Stomach (tissue), 9 donors: ENCODE measurements around the gene SFI1. TPM values are rescaled to one million over a fixed set of nuclear protein-coding genes. Genes with fewer than 3 reads are reported as not detected.

Source experiments
- DNase-seq, 2 donors: peaks; one replicate each; pipeline versions ENCODE4 v3.0.0 to v3.0.0-alpha.2; 2013 to 2019
- H3K27ac ChIP-seq, 5 donors: fragments of 200-600 bp in 4 of 5; sonication (generic) in 4 of 5; one replicate each; pipeline ENCODE4 v1.5.1; 2013 to 2019; ENCODE audit warnings: mild to moderate bottlenecking in 1 of 5, moderate library complexity in 1 of 5
- H3K27me3 ChIP-seq, 3 donors: fragments of 200-600 bp; sonication (generic); one replicate each; pipeline ENCODE4 v1.5.1; 2017 to 2019; ENCODE audit warnings: mixed run types in 1 of 3
- H3K36me3 ChIP-seq, 4 donors: fragments of 200-600 bp; sonication (generic); 1 replicate in 3 of 4; 2 replicates in 1 of 4; pipeline ENCODE4 v1.5.1; 2016 to 2019
- H3K4me1 ChIP-seq, 4 donors: fragments of 200-600 bp; sonication (generic); one replicate each; pipeline ENCODE4 v1.5.1; 2016 to 2019
- H3K4me3 ChIP-seq, 4 donors: fragments of 200-600 bp; sonication (generic) in 3 of 4; one replicate each; pipeline ENCODE4 v1.5.1; 2016 to 2019; ENCODE audit warnings: mild to moderate bottlenecking in 1 of 4
- H3K9me3 ChIP-seq, 4 donors: fragments of 200-600 bp; sonication (generic); one replicate each; pipeline ENCODE4 v1.5.1; 2016 to 2019
- EP300 ChIP-seq: sonication (generic); formaldehyde crosslinking; IDR thresholded peaks from one replicate; pipeline ENCODE4 v1.6.1; 2017; ENCODE audit warnings: antibody characterized with exemption
- POLR2A ChIP-seq, 4 donors: fragments of 450-650 bp; IDR thresholded peaks; one replicate each; pipeline ENCODE4 v1.6.1; 2016; ENCODE audit warnings: antibody characterized with exemption in 4 of 4, control low read depth in 2 of 4, mild to moderate bottlenecking in 1 of 4, moderate library complexity in 1 of 4
- POLR2AphosphoS5 ChIP-seq, 3 donors: sonication (generic); formaldehyde crosslinking; IDR thresholded peaks; one replicate each; pipeline ENCODE4 v1.6.1; 2016; ENCODE audit warnings: antibody characterized with exemption in 3 of 3
- WGBS, 5 donors: extraction: QIAGEN DNeasy Blood & Tissue Kit in 3 of 5; methylation state at CpG; one replicate each; pipeline versions ENCODE4 v1.1.5 to v1.1.7; 2013 to 2018; 5-methylcytosine and 5-hydroxymethylcytosine counted together
- intact Hi-C: fragments of 100-400 bp; cut with DNase I; formaldehyde crosslinking; loops from one replicate; pipeline ENCODE4 v1.15.1; 2023; ENCODE audit warnings: low total_unique reads
- polyA plus RNA-seq, 3 donors: library from polyadenylated mRNA; stranded (reverse); fragments of 200-250 nt; gene quantifications; one replicate each; pipeline ENCODE4 v1.2.3, GENCODE V29; 2013
- total RNA-seq, 5 donors: library from RNA; depleted of rRNA; stranded (reverse); fragments of >200 nt; gene quantifications; one replicate each; pipeline versions ENCODE4 v1.1.0 to v1.2.3, GENCODE V29; 2014 to 2016
- TF ChIP-seq, protein P1 (sequence below), 7 experiments: fragments of 450-650 bp in 4 of 7; fragments of 200-600 bp in 3 of 7; sonication (generic) in 3 of 7; IDR thresholded peaks; one replicate each; pipeline ENCODE4 v1.5.1; 2016 to 2019; ENCODE audit warnings: antibody characterized with exemption in 7 of 7, control low read depth in 2 of 7, mild to moderate bottlenecking in 1 of 7
- donor health status: healthy with polysubstance abuse.
- donor health status: Bipolar disorder and iron deficiency.
- donor health status: healthy.

Gene SFI1
- total and polyA plus RNA-seq, 8 donors, result 11.3 to 194 (median 30.1) TPM

- no peak overlapping the region for H3K4me3 ChIP-seq
- peaks cover 32 to 92% (median 80%) of the 10 kb centered on the region in 4 donors for H3K36me3 ChIP-seq
- no peak for DNase-seq
- H3K4me1 ChIP-seq, result peaks cover 0 to 4% (median 0%) of the 10 kb centered on the region in 4 donors
- no peak for TF ChIP-seq POLR2A (IDR thresholded peaks at IDR 0.05)
- TF ChIP-seq EP300, result no peak
- TF ChIP-seq POLR2AphosphoS5 (IDR thresholded peaks at IDR 0.05), result no peak
- TF ChIP-seq, protein P1, sequence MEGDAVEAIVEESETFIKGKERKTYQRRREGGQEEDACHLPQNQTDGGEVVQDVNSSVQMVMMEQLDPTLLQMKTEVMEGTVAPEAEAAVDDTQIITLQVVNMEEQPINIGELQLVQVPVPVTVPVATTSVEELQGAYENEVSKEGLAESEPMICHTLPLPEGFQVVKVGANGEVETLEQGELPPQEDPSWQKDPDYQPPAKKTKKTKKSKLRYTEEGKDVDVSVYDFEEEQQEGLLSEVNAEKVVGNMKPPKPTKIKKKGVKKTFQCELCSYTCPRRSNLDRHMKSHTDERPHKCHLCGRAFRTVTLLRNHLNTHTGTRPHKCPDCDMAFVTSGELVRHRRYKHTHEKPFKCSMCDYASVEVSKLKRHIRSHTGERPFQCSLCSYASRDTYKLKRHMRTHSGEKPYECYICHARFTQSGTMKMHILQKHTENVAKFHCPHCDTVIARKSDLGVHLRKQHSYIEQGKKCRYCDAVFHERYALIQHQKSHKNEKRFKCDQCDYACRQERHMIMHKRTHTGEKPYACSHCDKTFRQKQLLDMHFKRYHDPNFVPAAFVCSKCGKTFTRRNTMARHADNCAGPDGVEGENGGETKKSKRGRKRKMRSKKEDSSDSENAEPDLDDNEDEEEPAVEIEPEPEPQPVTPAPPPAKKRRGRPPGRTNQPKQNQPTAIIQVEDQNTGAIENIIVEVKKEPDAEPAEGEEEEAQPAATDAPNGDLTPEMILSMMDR (IDR thresholded peaks at IDR 0.05), result no peak
- WGBS, 5 donors, result 77 to 95% (median 88%) methylated on average over 4 of the region's 4 CpGs
- H3K27me3 ChIP-seq, result no peaks in the 10 kb centered on the region
- H3K9me3 ChIP-seq, result no peaks in the 10 kb centered on the region
- H3K27ac ChIP-seq, result no peak overlapping the region
- intact Hi-C loops, result no loop called here
These were observed 46.8 kb upstream of the SFI1 start for GRCh38 chr22:31449506-31449905.

DNA sequence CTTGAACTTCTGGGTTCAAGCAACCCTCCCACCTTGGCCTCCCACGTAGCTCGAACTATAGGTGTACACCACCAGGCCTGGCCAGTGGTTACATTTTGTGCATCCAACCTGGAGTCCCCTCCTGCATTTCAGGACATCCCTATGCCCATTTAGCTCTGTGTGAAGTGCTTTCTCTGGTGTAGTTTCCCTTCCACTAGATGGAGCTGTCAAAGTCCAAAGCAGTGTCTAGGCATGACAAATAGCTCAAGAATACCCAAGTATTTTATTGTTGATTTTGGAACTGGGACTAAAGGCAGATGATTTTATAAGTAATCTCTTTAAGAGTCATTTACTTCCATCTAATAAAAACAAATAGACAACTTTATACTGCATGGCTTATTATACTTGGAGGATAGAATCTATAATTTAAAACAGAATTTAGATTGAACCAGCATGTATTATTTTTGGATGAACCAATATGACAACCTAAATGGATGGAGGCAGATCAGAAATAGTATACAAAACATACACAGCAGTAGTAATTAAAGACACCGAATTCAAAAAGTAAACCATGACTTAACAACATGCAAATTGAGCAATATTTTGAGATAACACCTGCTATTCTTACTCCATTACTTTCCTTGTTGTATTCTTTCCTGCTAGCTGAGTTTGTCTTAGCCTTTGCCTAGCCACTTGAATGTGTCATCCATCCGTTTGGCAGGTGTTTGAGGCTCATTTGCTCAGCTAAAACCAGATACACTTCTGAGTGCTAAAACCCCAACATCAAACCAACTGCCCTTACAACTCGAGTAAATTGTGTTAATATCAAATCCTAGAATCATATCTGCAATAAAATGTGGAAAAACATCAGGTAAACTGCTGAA lies 44.4 kb upstream of the SFI1 start:
- intact Hi-C loops, result no loop called here
- Histone ChIP-seq H3K4me3 (no peak overlapping the region), H3K4me1 (peaks cover 0 to 4% (median 0%) of the 10 kb centered on the region in 4 donors), H3K36me3 (peaks cover 33 to 91% (median 81%) of the 10 kb centered on the region in 4 donors), H3K27me3 (no peaks in the 10 kb centered on the region), H3K9me3 (no peaks in the 10 kb centered on the region), H3K27ac (no peak overlapping the region)
- TF ChIP-seq, protein P1 (IDR thresholded peaks at IDR 0.05), result peak in 2 of 7 experiments; percentile 33 to 34
- no peak for TF ChIP-seq POLR2AphosphoS5 (IDR thresholded peaks at IDR 0.05)
- WGBS, 5 donors, result 66 to 73% (median 67%) methylated on average over 5 of the region's 5 CpGs
- DNase-seq, result peak in 1 of 2 donors; percentile 49

GRCh38 chr22:31461699-31462098 lies 34.6 kb upstream of the SFI1 start:
- H3K36me3 ChIP-seq, result peaks cover 60 to 96% (median 94%) of the 10 kb centered on the region in 4 donors
- no peak overlapping the region for H3K27ac ChIP-seq
- intact Hi-C loops, result no loop called here
- no peaks in the 10 kb centered on the region for H3K9me3 ChIP-seq
- H3K4me3 ChIP-seq, result no peak overlapping the region
- H3K4me1 ChIP-seq, result no peaks in the 10 kb centered on the region
- 93 to 97% (median 95%) methylated on average over 3 of the region's 3 CpGs for WGBS, 5 donors
- TF ChIP-seq EP300 (no peak), POLR2A (IDR thresholded peaks at IDR 0.05) (no peak), POLR2AphosphoS5 (IDR thresholded peaks at IDR 0.05) (no peak)
- TF ChIP-seq, protein P1 (IDR thresholded peaks at IDR 0.05), result no peak
- no peaks in the 10 kb centered on the region for H3K27me3 ChIP-seq
- no peak for DNase-seq

DNA sequence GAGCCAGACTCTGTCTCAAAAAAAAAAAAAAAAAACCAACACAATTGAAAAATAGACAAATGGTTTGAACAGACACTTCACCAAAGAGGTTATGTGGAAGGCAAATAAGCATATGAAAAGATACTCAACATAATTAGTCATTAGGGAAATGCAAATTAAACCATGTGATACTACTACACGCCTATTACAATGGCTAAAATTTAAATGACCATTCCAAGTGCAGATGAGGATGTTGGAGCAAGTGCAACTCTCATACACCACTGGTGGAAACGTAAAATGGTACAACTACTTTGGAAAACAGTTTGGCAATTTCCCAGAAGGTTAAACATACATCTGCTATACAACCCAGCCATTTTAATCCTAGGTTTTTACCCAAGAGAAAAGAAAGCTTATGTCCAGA lies 31.0 kb upstream of the SFI1 start:
- H3K36me3 ChIP-seq, result peaks cover 50 to 97% (median 94%) of the 10 kb centered on the region in 4 donors

More for the DNA sequence above, 31.0 kb upstream of the SFI1 start:
- Histone ChIP-seq H3K9me3 (no peaks in the 10 kb centered on the region), H3K4me3 (no peak overlapping the region), H3K4me1 (no peaks in the 10 kb centered on the region), H3K27me3 (no peaks in the 10 kb centered on the region), H3K27ac (no peak overlapping the region)
- 92 to 98% (median 95%) methylated on average over 2 of the region's 2 CpGs for WGBS, 5 donors
- intact Hi-C loops, result no loop called here
- TF ChIP-seq POLR2AphosphoS5 (IDR thresholded peaks at IDR 0.05), result no peak
- TF ChIP-seq POLR2A (IDR thresholded peaks at IDR 0.05), result no peak
- TF ChIP-seq EP300, result no peak
- TF ChIP-seq, protein P1 (IDR thresholded peaks at IDR 0.05), result no peak
- no peak for DNase-seq
